Measurements from ENCODE around the gene GPRIN3.

GPRIN3 gene

GRCh38 chr4:89298155-89298554 lies 9.4 kb downstream of the GPRIN3 start:
- DNase-seq (ENCODE audit: low read depth, low spot score): no peak
- in situ Hi-C loops (cut with HindIII; ENCODE audit: low sequenced_read_pairs): no loop called here
- TF ChIP-seq CTCF (IDR thresholded peaks at IDR 0.05; ENCODE audit: low read depth, low read length): no peak
- no peak overlapping the region for H3K4me3 ChIP-seq (ENCODE audit: low read depth, low read length)

GRCh38 chr4:89296896-89297295 lies 10.7 kb downstream of the GPRIN3 start:
- no peak for DNase-seq (ENCODE audit: low read depth, low spot score)
- no peak overlapping the region for H3K4me3 ChIP-seq (ENCODE audit: low read depth, low read length)
- in situ Hi-C loops (cut with HindIII; ENCODE audit: low sequenced_read_pairs): no loop called here
- no peak for TF ChIP-seq CTCF (IDR thresholded peaks at IDR 0.05; ENCODE audit: low read depth, low read length)

- H3K4me3 ChIP-seq (ENCODE audit: low read depth, low read length): no peak overlapping the region
- in situ Hi-C loops (cut with HindIII; ENCODE audit: low sequenced_read_pairs): no loop called here
Measured at GRCh38 chr4:89296399-89296798, 11.2 kb downstream of the GPRIN3 start.

GRCh38 chr4:89295415-89295927 lies 12.1 kb downstream of the GPRIN3 start:
- H3K4me3 ChIP-seq (ENCODE audit: low read depth, low read length): no peak overlapping the region
- DNase-seq (ENCODE audit: low read depth, low spot score): no peak
- TF ChIP-seq CTCF (IDR thresholded peaks at IDR 0.05; ENCODE audit: low read depth, low read length): no peak
- in situ Hi-C loops (cut with HindIII; ENCODE audit: low sequenced_read_pairs): no loop called here

More at GRCh38 chr4:89296399-89296798, 11.2 kb downstream of the GPRIN3 start:
- no peak for DNase-seq (ENCODE audit: low read depth, low spot score)
- no peak for TF ChIP-seq CTCF (IDR thresholded peaks at IDR 0.05; ENCODE audit: low read depth, low read length)

GRCh38 chr4:89294573-89295269 lies 12.9 kb downstream of the GPRIN3 start:
- no peak overlapping the region for H3K4me3 ChIP-seq (ENCODE audit: low read depth, low read length)
- no peak for TF ChIP-seq CTCF (IDR thresholded peaks at IDR 0.05; ENCODE audit: low read depth, low read length)
- DNase-seq (ENCODE audit: low read depth, low spot score): no peak
- in situ Hi-C loops (cut with HindIII; ENCODE audit: low sequenced_read_pairs): no loop called here

GRCh38 chr4:89293299-89293698 lies 14.3 kb downstream of the GPRIN3 start:
- in situ Hi-C loops (cut with HindIII; ENCODE audit: low sequenced_read_pairs): no loop called here
- DNase-seq (ENCODE audit: low read depth, low spot score): no peak
- no peak overlapping the region for H3K4me3 ChIP-seq (ENCODE audit: low read depth, low read length)
- TF ChIP-seq CTCF (IDR thresholded peaks at IDR 0.05; ENCODE audit: low read depth, low read length): no peak
